Measurements from ENCODE around the gene LMAN2. TPM values are rescaled to one million over a fixed set of nuclear protein-coding genes. Genes with fewer than 3 reads are reported as not detected.

The LMAN2 gene
- total RNA-seq, 2 experiments from 2014 or later = 133 to 140 TPM

DNA sequence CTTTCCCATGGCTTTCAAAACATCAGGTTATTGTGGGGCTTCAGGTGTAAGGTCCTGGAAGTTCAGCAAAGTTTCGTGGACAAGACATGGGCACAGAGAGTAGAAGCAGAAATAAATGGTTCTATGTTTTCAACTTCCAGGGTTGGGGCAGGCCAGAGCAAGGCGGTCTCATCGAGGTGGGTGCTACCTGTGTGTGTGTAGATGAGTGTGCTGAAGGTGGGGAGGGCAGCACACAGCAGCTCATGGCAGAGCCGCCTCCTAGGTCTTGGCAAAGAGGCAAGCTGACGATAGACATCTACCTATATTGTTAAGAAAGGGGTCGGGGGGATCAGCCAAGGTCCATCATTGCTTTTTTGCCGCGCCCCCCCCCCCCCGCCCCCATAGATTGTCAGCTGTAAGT, 51.8 kb downstream of the LMAN2 start:
- ATAC-seq = no peak
- H3K9me3 Mint-ChIP-seq (ENCODE audit: low read depth) = no peaks in the 10 kb centered on the region

DNA sequence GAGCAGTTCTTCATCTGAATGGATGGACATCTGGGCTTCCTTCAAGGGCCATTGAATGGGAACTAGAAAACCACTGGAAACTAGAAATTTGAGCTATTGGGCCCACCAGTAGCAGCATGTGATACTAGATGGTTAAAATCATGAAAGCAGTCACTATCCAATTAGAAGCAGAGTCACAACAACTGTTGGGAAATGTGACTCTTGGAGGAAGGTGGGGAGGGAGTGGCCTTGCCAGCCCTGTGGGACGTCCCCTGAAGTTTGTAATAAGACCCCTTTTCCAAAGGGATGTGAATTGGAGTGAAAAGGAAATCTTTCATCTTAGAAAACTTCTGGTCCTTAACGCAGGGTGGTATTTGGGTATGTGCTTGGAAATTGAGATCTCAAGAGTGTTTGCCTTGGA, 53.5 kb downstream of the LMAN2 start:
- Mint-ChIP-seq H3K4me3 (no peak overlapping the region), H3K9me3 (ENCODE audit: low read depth) (no peaks in the 10 kb centered on the region), H3K36me3 (peaks cover 63% of the 10 kb centered on the region), H3K27me3 (no peaks in the 10 kb centered on the region), H3K27ac (no peak overlapping the region), H3K4me1 (peaks cover 78% of the 10 kb centered on the region)
- DNase-seq (no peak), ATAC-seq (no peak)
- CTCF ChIA-PET = interaction anchor here (1.0 to 4.9 kb wide), 5 partner anchors 12 to 186 kb away, joined by 3 to 34 read pairs (median 5); no protein-coding TSS in a partner anchor

More for the DNA sequence above, 51.8 kb downstream of the LMAN2 start:
- Mint-ChIP-seq H3K27me3 (no peaks in the 10 kb centered on the region), H3K4me1 (peaks cover 77% of the 10 kb centered on the region), H3K4me3 (no peak overlapping the region), H3K27ac (peak overlapping the region; percentile 77), H3K36me3 (peaks cover 57% of the 10 kb centered on the region)
- CTCF ChIA-PET = interaction anchor here (0.6 to 4.9 kb wide), 6 partner anchors 10 to 186 kb away, joined by 3 to 34 read pairs (median 4); partner anchors contain the start of gene LMAN2
- no peak for DNase-seq

DNA sequence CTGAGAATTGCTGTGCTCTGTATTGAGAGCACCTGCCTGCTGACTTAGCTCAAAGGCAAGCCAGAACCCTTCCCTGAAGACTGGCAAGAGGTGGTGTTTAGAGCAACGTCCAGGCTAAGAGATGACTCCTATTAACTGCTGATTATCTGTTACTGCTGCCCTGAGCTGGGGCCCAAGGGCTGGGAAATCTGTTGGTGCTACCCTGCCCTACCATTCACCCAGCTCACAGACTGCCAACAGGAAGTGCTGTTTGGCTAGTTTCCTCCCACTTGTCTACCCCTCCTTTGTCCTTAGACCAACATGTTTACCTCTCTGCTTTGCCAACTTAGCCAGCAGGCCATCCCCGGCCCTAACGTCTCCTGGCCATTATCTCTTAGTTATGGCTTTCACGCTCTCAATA, 54.9 kb downstream of the LMAN2 start:
- CTCF ChIA-PET = interaction anchor here (0.8 to 1.8 kb wide), 7 partner anchors 13 to 225 kb away, joined by 3 to 8 read pairs (median 3); no protein-coding TSS in a partner anchor
- H3K4me3 Mint-ChIP-seq = no peak overlapping the region
- H3K4me1 Mint-ChIP-seq = peaks cover 72% of the 10 kb centered on the region
- H3K27ac Mint-ChIP-seq = peak overlapping the region; percentile 82
- no peaks in the 10 kb centered on the region for H3K9me3 Mint-ChIP-seq (ENCODE audit: low read depth)
- H3K36me3 Mint-ChIP-seq = peaks cover 67% of the 10 kb centered on the region
- no peaks in the 10 kb centered on the region for H3K27me3 Mint-ChIP-seq
- ATAC-seq (peak; percentile 15), DNase-seq (no peak)

DNA sequence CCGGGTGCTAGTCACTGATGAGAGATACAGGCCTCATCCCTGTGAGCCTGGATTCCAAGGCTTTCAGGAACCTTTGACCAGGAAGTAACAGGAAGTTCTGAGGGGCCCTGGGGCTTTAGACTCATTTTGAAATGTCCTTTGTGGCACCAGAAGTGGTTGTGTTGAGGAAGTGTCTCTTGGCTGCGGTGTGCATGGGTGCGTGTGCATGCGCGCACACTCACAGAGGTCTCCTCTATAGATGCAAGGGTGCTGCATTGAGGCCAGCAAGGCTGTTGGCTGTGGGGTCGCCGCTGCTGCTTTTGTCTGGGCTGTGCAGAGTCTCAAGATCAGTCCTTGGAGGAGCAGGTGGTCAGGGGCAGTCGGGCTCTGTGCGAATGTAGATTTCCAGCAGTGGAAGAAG, 55.5 kb downstream of the LMAN2 start:
- DNase-seq (no peak), ATAC-seq (no peak)
- Mint-ChIP-seq H3K4me3 (peak overlapping the region; percentile 6), H3K9me3 (ENCODE audit: low read depth) (no peaks in the 10 kb centered on the region), H3K27ac (peak overlapping the region; percentile 82), H3K36me3 (peaks cover 64% of the 10 kb centered on the region), H3K4me1 (peaks cover 69% of the 10 kb centered on the region), H3K27me3 (no peaks in the 10 kb centered on the region)
- CTCF ChIA-PET = interaction anchor here (0.8 to 1.8 kb wide), 7 partner anchors 14 to 225 kb away, joined by 3 to 8 read pairs (median 3); no protein-coding TSS in a partner anchor

DNA sequence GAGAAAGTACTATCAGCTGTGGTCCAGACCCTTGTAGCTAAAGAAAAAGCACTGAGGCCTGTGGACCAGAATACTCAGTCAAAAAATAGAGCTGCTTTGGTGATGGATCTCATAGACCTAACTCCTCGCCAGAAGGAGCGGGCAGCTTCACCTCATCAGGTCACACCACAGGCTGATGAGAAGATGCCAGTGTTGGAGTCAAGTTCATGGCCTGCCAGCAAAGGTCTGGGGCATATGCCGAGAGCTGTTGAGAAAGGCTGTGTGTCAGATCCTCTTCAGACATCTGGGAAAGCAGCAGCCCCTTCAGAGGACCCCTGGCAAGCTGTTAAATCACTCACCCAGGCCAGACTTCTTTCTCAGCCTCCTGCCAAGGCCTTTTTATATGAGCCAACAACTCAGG, 56.8 kb downstream of the LMAN2 start:
- Mint-ChIP-seq H3K27me3 (no peaks in the 10 kb centered on the region), H3K9me3 (ENCODE audit: low read depth) (no peaks in the 10 kb centered on the region), H3K4me1 (peaks cover 59% of the 10 kb centered on the region), H3K4me3 (no peak overlapping the region), H3K27ac (peak overlapping the region; percentile 18), H3K36me3 (peaks cover 61% of the 10 kb centered on the region)
- DNase-seq = no peak
- CTCF ChIA-PET = interaction anchor here (1.5 to 1.7 kb wide), 2 partner anchors 15 to 161 kb away, joined by 3 to 5 read pairs; no protein-coding TSS in a partner anchor
- ATAC-seq = no peak

DNA sequence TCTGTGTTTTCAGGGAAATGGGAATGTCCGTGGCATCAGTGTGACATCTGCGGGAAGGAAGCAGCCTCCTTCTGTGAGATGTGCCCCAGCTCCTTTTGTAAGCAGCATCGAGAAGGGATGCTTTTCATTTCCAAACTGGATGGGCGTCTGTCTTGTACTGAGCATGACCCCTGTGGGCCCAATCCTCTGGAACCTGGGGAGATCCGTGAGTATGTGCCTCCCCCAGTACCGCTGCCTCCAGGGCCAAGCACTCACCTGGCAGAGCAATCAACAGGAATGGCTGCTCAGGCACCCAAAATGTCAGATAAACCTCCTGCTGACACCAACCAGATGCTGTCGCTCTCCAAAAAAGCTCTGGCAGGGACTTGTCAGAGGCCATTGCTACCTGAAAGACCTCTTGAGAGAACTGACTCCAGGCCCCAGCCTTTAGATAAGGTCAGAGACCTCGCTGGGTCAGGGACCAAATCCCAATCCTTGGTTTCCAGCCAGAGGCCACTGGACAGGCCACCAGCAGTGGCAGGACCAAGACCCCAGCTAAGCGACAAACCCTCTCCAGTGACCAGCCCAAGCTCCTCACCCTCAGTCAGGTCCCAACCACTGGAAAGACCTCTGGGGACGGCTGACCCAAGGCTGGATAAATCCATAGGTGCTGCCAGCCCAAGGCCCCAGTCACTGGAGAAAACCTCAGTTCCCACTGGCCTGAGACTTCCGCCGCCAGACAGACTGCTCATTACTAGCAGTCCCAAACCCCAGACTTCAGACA, 57.5 kb downstream of the LMAN2 start:
- no peak overlapping the region for H3K4me3 Mint-ChIP-seq
- H3K36me3 Mint-ChIP-seq = peaks cover 64% of the 10 kb centered on the region
- CTCF ChIA-PET = interaction anchor here (0.9 to 1.7 kb wide), 5 partner anchors 10 to 181 kb away, joined by 3 to 5 read pairs (median 3); partner anchors contain the start of genes PRELID1 and RAB24
- peaks cover 53% of the 10 kb centered on the region for H3K4me1 Mint-ChIP-seq
- H3K27ac Mint-ChIP-seq = no peak overlapping the region
- H3K27me3 Mint-ChIP-seq = no peaks in the 10 kb centered on the region
- ATAC-seq = no peak
- no peaks in the 10 kb centered on the region for H3K9me3 Mint-ChIP-seq (ENCODE audit: low read depth)
- no peak for DNase-seq

DNA sequence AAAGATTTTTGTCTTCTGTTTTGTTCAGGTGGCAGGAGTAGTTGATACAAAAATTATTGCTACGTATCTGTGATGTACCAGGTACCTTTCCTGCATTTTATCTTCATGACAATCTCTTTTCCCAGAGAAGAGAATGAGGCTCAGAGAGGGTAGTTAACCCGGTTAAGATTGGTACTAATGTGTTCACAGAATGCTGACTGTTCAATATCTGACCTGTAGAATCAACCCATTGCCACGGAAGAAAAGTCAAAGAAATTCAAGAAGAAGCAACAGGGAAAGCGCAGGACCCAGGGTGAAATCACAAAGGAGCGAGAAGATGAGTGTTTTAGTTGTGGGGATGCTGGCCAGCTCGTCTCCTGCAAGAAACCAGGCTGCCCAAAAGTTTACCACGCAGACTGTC, 59.7 kb downstream of the LMAN2 start:
- H3K9me3 Mint-ChIP-seq (ENCODE audit: low read depth) = no peaks in the 10 kb centered on the region
- DNase-seq (no peak), ATAC-seq (no peak)
- no peaks in the 10 kb centered on the region for H3K27me3 Mint-ChIP-seq
- CTCF ChIA-PET = no interaction called here
- no peak overlapping the region for H3K27ac Mint-ChIP-seq
- H3K4me3 Mint-ChIP-seq = no peak overlapping the region
- peaks cover 58% of the 10 kb centered on the region for H3K36me3 Mint-ChIP-seq
- peaks cover 35% of the 10 kb centered on the region for H3K4me1 Mint-ChIP-seq

DNA sequence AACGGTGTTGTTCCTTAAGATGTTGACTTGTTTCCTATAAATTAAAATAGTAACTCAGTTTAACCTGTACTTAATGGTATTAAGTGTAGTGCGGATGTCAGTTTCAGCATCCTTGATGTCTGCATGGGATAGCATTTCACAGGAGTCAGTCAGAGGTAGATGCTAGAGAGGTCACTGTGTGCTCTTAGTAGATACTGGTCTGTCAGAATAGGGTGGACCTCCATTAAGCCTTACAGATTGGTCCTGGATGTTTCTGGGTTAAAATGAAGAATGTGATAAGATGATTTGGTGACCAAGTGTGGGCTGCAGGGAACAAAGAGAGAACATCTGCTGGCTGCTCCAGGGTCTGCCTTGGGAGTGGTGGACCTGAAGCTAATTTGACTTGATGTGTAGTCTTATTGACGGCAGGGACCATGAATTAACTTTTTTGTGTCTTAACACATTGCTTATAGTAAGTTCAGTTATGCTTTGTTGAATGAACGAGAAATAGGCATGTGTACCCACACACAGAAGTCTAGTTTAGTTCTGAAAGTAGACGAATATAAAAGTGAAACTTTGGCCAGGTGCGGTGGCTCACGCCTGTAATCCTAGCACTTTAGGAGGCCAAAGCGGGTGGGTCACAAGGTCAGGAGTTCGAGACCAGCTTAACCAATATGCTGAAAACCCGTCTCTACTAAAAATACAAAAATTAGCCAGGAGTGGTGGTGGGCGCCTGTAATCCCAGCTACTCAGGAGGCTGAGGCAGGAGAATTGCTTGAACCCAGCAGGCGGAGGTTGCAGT, 60.5 kb downstream of the LMAN2 start:
- CTCF ChIA-PET = interaction anchor here (0.6 to 1.2 kb wide), 2 partner anchors 165 kb away, joined by 3 read pairs; no protein-coding TSS in a partner anchor
- Mint-ChIP-seq H3K9me3 (ENCODE audit: low read depth) (no peaks in the 10 kb centered on the region), H3K4me3 (no peak overlapping the region), H3K27me3 (no peaks in the 10 kb centered on the region), H3K36me3 (peaks cover 56% of the 10 kb centered on the region), H3K27ac (no peak overlapping the region), H3K4me1 (peaks cover 33% of the 10 kb centered on the region)
- ATAC-seq (no peak), DNase-seq (no peak)

DNA sequence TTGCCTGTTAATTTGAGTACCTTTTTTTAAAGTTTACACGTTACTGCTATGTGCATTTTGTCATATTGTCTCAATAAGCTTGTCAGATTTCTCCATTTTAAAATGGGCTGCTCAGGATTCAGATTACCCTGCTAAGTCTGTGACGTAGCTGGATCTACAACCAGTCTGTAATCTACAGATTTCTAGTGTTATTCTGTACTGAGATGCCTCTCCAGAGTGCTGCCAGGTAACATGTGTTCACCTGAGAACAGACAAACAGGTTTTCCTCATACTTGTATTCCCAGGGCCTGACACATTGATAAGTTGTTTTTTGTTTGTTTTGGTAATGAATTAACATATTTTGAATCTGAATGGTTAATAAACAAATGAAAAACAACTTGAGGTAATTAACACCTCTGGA, 63.3 kb downstream of the LMAN2 start:
- DNase-seq = no peak

More for the DNA sequence above, 63.3 kb downstream of the LMAN2 start:
- H3K4me3 Mint-ChIP-seq = no peak overlapping the region
- no peaks in the 10 kb centered on the region for H3K9me3 Mint-ChIP-seq (ENCODE audit: low read depth)
- CTCF ChIA-PET = interaction anchor here (1.0 to 1.4 kb wide), 2 partner anchors 18 to 22 kb away, joined by 3 read pairs; no protein-coding TSS in a partner anchor
- ATAC-seq = no peak
- peaks cover 17% of the 10 kb centered on the region for H3K4me1 Mint-ChIP-seq
- H3K27me3 Mint-ChIP-seq = no peaks in the 10 kb centered on the region
- H3K27ac Mint-ChIP-seq = no peak overlapping the region
- peaks cover 46% of the 10 kb centered on the region for H3K36me3 Mint-ChIP-seq

Other genes with a start within 250 kb of the LMAN2 start
- 100 to 1,000 TPM in 1 of 2 experiments, 10 to 100 TPM in 1; 94.6 to 114 TPM for gene NSD1, start 217.9 kb downstream of the LMAN2 start, total RNA-seq
- 10 to 100 TPM; 40.5 to 50.8 TPM for gene RAB24, start 47.9 kb downstream of the LMAN2 start, total RNA-seq
- gene PRELID1, start 47.9 kb downstream of the LMAN2 start, total RNA-seq = 100 to 1,000 TPM; 173 to 228 TPM
- 100 to 1,000 TPM in 1 of 2 experiments, 10 to 100 TPM in 1; 60.2 to 117 TPM for gene MXD3, start 39.8 kb downstream of the LMAN2 start, total RNA-seq
- 10 to 100 TPM; 52.3 to 93.0 TPM for gene RGS14, start 6.3 kb upstream of the LMAN2 start, total RNA-seq
- under 1 TPM; 0.19 to 0.85 TPM for gene SLC34A1, start 32.8 kb upstream of the LMAN2 start, total RNA-seq
- not detected for gene PFN3, start 49.0 kb upstream of the LMAN2 start, total RNA-seq
- gene F12, start 57.9 kb upstream of the LMAN2 start, total RNA-seq = 1 to 10 TPM; 1.3 to 2.2 TPM
- 100 to 1,000 TPM; 112 to 159 TPM for gene GRK6, start 75.0 kb upstream of the LMAN2 start, total RNA-seq
- gene PRR7, start 95.1 kb upstream of the LMAN2 start, total RNA-seq = 1 to 10 TPM; 3.1 to 5.3 TPM
- gene DBN1, start 122.0 kb upstream of the LMAN2 start, total RNA-seq = 100 to 1,000 TPM in 1 of 2 experiments, 10 to 100 TPM in 1; 81.5 to 128 TPM
- gene PDLIM7, start 145.9 kb upstream of the LMAN2 start, total RNA-seq = 10 to 100 TPM; 72.9 to 81.2 TPM
- gene DOK3, start 158.2 kb upstream of the LMAN2 start, total RNA-seq = 1 to 10 TPM; 3.3 to 5.7 TPM
- 100 to 1,000 TPM; 126 to 130 TPM for gene DDX41, start 165.3 kb upstream of the LMAN2 start, total RNA-seq
- gene FAM193B, start 202.9 kb upstream of the LMAN2 start, total RNA-seq = 100 to 1,000 TPM in 1 of 2 experiments, 10 to 100 TPM in 1; 77.5 to 116 TPM
- gene TMED9, start 240.5 kb upstream of the LMAN2 start, total RNA-seq = 100 to 1,000 TPM in 1 of 2 experiments, 10 to 100 TPM in 1; 99.9 to 111 TPM
- 10 to 100 TPM; 16.8 to 17.2 TPM for gene B4GALT7, start 248.5 kb upstream of the LMAN2 start, total RNA-seq